Measurements from ENCODE around the gene CA4.
"Not testable (repeated sequence)": the region's sequence is repeated elsewhere in the genome, so short reads cannot be mapped to it uniquely, and the experiment has no call there.

CA4 gene

GRCh38 chr17:60169921-60170817, 20.4 kb downstream of the CA4 start:
- peak overlapping the region; percentile 60 for H3K27ac ChIP-seq
- TF ChIP-seq CTCF (conservative IDR thresholded peaks at IDR 0.05): no peak

- peak overlapping the region; percentile 60 for H3K27ac ChIP-seq
- TF ChIP-seq CTCF (conservative IDR thresholded peaks at IDR 0.05): no peak
These were observed 21.3 kb downstream of the CA4 start for GRCh38 chr17:60170835-60171752.

- peak overlapping the region; percentile 60 for H3K27ac ChIP-seq
- TF ChIP-seq CTCF (conservative IDR thresholded peaks at IDR 0.05): no peak
These were observed 21.9 kb downstream of the CA4 start for GRCh38 chr17:60171753-60172079.

- TF ChIP-seq CTCF (conservative IDR thresholded peaks at IDR 0.05): no peak
- H3K27ac ChIP-seq: no peak overlapping the region
These were observed 23.6 kb downstream of the CA4 start for GRCh38 chr17:60173304-60173819.

GRCh38 chr17:60174035-60174434, 24.3 kb downstream of the CA4 start:
- no peak overlapping the region for H3K27ac ChIP-seq
- no peak for TF ChIP-seq CTCF (conservative IDR thresholded peaks at IDR 0.05)

GRCh38 chr17:60174767-60175166, 25.0 kb downstream of the CA4 start:
- TF ChIP-seq CTCF (conservative IDR thresholded peaks at IDR 0.05): peak; percentile 20; the same call in 1 of the 2 replicates

GRCh38 chr17:60176763-60177162, 27.0 kb downstream of the CA4 start:
- not testable (repeated sequence) for H3K27ac ChIP-seq

More at GRCh38 chr17:60174767-60175166, 25.0 kb downstream of the CA4 start:
- not testable (repeated sequence) for H3K27ac ChIP-seq

GRCh38 chr17:60178180-60178579, 28.4 kb downstream of the CA4 start:
- H3K27ac ChIP-seq: not testable (repeated sequence)

GRCh38 chr17:60180380-60180779, 30.6 kb downstream of the CA4 start:
- not testable (repeated sequence) for H3K27ac ChIP-seq

- H3K27ac ChIP-seq: peak overlapping the region; percentile 78
These were observed 36.6 kb downstream of the CA4 start for GRCh38 chr17:60186372-60186771.

- peak overlapping the region; percentile 78 for H3K27ac ChIP-seq
These were observed 37.3 kb downstream of the CA4 start for GRCh38 chr17:60186846-60187745.
